Mesothelial cell of epicardium (in vitro differentiated cells): ENCODE data around the gene RPS19BP1. TPM values are rescaled to one million over a fixed set of nuclear protein-coding genes. Genes with fewer than 3 reads are reported as not detected.

Source experiments
- DNase-seq, 2 experiments: peaks; one replicate each; pipeline ENCODE4 v3.0.0; 2021; ENCODE audit warnings: low spot score in 2 of 2; ENCODE audit not compliant: unreplicated experiment in 2 of 2
- H3K27ac Mint-ChIP-seq: 2 replicates; pipeline ENCODE4 v1.8.0; 2021; ENCODE audit warnings: mixed read lengths
- H3K27me3 Mint-ChIP-seq: 2 replicates; pipeline ENCODE4 v1.8.0; 2021; ENCODE audit warnings: low read depth, mixed read lengths
- H3K36me3 Mint-ChIP-seq: 2 replicates; pipeline ENCODE4 v1.8.0; 2021; ENCODE audit warnings: mixed read lengths
- H3K4me1 Mint-ChIP-seq: 2 replicates; pipeline ENCODE4 v1.8.0; 2021; ENCODE audit warnings: mixed read lengths
- H3K4me3 Mint-ChIP-seq: 2 replicates; pipeline ENCODE4 v1.8.0; 2021; ENCODE audit warnings: mild to moderate bottlenecking, moderate library complexity, mixed read lengths
- H3K9me3 Mint-ChIP-seq: 2 replicates; pipeline ENCODE4 v1.8.0; 2021; ENCODE audit warnings: mixed read lengths
- total RNA-seq: library from RNA; stranded (reverse); gene quantifications from 3 replicates; pipeline ENCODE4 v1.2.1, GENCODE V29; 2021
- TF ChIP-seq, protein P1 (sequence below): fragments of 200-600 bp; sonication (generic); IDR thresholded peaks from one replicate; pipeline ENCODE4 v1.5.0; 2021; ENCODE audit warnings: antibody characterized with exemption; ENCODE audit not compliant: unreplicated experiment

The RPS19BP1 gene
- total RNA-seq, 1 donor from 2014 or later, result 33.0 TPM

DNA sequence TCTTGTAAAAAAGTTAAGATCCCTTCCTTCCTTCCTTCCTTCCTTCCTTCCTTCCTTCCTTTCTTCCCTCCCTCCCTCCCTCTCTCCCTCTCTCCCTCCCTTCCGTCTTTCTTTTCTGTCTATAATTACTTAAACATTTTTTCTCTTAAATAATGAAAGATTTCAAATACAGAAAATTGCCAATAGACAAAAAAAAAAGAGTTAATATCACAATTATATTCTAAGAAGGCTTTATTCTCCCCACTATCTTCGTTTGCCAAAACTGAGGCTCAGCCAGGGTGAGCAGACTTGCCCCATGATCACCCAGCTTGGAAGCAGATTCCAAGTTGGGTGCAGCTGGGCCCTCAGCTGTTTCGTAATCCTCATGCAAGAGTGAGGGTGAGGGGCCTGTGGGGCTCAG is 37.7 kb upstream of the RPS19BP1 start:
- no peak for DNase-seq
- Mint-ChIP-seq H3K4me3 (no peak overlapping the region), H3K27me3 (peaks cover 5% of the 10 kb centered on the region), H3K27ac (no peak overlapping the region), H3K36me3 (no peaks in the 10 kb centered on the region), H3K4me1 (peaks cover 2% of the 10 kb centered on the region), H3K9me3 (peaks cover 6% of the 10 kb centered on the region)
- TF ChIP-seq, protein P1, sequence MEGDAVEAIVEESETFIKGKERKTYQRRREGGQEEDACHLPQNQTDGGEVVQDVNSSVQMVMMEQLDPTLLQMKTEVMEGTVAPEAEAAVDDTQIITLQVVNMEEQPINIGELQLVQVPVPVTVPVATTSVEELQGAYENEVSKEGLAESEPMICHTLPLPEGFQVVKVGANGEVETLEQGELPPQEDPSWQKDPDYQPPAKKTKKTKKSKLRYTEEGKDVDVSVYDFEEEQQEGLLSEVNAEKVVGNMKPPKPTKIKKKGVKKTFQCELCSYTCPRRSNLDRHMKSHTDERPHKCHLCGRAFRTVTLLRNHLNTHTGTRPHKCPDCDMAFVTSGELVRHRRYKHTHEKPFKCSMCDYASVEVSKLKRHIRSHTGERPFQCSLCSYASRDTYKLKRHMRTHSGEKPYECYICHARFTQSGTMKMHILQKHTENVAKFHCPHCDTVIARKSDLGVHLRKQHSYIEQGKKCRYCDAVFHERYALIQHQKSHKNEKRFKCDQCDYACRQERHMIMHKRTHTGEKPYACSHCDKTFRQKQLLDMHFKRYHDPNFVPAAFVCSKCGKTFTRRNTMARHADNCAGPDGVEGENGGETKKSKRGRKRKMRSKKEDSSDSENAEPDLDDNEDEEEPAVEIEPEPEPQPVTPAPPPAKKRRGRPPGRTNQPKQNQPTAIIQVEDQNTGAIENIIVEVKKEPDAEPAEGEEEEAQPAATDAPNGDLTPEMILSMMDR, result no peak

DNA sequence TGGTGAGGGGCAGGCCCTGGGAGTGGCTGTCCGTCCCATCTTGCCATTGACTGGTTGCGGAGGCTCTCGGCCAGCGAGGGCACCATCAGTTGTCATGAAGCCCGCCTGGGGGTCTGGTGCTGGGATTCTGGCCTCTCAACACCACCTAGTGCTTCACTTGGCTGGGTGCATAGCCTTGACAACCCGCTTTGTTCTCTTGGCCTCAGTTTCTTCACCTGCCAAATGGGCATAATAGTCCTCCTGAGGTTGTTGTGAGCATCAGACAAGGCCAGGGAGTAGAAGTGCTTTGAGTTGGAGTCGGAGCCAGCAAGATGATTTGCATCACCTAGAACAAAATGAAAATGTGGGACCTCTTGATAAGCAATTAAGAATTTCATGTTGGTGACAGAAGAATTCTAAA is 36.5 kb upstream of the RPS19BP1 start:
- Mint-ChIP-seq H3K4me3 (no peak overlapping the region), H3K4me1 (no peaks in the 10 kb centered on the region), H3K27me3 (peaks cover 4% of the 10 kb centered on the region), H3K36me3 (no peaks in the 10 kb centered on the region), H3K9me3 (peaks cover 6% of the 10 kb centered on the region), H3K27ac (no peak overlapping the region)
- TF ChIP-seq, protein P1, result no peak
- DNase-seq, result no peak

DNA sequence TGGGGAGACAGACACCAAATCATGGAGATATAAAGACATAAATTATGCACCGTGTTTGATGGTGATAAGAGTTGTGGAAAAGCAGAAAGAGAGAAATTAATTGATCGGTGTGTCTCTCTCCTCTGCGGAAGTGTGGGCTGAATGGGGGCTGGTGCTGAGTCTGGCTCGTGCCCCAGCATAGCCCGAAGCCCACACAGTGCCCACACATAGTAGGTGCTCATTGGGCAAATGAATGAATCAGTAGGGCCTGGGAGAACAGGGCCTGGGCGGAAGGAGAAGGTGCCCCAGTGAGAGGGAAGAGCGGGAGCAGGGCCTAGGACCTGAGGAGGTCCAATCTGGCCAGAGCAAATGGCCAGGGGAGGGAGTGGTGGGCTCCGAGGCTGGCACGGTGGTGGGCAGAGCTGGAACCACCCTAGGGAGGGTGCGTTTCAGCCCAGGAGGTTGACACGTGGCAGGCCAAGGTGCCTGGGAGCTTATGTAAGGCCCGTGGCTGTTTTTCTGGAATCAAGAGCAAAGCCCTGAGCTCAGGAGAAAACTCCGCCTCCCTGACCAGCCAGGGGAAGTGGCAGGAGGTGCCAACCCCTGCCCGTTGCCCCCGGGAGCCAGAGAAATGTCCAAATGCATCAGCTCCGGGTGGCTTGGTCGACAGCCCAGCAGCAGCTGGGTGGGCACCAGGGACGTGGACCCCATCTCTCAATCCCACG is 35.9 kb upstream of the RPS19BP1 start:
- Mint-ChIP-seq H3K4me3 (no peak overlapping the region), H3K4me1 (no peaks in the 10 kb centered on the region), H3K9me3 (peaks cover 6% of the 10 kb centered on the region), H3K27ac (no peak overlapping the region), H3K27me3 (peaks cover 4% of the 10 kb centered on the region), H3K36me3 (no peaks in the 10 kb centered on the region)
- DNase-seq, result no peak
- TF ChIP-seq, protein P1, result no peak

DNA sequence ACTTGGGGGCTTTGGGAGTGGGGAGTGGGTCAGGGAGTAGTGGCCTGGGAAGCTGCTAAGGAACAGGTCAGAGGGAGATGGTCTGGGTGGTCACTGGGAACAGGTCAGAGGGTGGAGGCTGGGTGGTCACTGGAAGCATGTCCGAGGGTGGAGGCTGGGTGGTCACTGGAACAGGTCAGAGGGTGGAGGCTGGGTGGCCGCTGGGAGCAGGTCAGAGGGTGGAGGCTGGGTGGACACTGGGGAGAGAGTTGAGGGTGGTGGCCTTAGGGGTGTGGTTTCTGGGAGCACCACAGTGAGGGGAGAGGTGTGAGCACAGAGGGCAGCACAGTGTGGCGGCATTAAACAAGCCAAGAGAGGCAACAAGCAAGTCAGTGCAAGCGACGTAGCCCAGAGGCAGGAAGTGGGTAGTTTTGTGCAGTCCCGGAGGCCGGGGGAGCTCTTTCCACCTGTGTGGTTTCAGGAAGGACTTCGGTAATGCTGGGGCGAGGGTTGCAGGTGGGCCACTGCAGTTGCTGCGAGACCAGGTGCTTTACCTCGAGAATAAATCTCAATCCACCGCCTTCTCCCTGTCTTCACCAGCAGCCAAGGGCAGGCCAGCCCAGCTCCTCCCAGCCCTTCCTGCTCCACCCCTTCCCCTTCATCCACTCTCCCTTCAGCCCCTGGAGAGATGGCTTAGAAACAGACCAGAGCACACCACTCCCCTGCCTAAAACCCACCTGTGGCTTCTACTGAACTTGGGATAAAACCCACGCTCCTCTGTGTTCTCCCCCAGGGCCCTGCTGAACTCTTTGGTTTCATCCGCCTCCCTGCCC is 34.8 kb upstream of the RPS19BP1 start:
- Mint-ChIP-seq H3K4me1 (no peaks in the 10 kb centered on the region), H3K9me3 (peaks cover 6% of the 10 kb centered on the region), H3K27ac (no peak overlapping the region), H3K36me3 (no peaks in the 10 kb centered on the region), H3K27me3 (peaks cover 4% of the 10 kb centered on the region), H3K4me3 (no peak overlapping the region)
- TF ChIP-seq, protein P1, result no peak
- DNase-seq, result no peak

DNA sequence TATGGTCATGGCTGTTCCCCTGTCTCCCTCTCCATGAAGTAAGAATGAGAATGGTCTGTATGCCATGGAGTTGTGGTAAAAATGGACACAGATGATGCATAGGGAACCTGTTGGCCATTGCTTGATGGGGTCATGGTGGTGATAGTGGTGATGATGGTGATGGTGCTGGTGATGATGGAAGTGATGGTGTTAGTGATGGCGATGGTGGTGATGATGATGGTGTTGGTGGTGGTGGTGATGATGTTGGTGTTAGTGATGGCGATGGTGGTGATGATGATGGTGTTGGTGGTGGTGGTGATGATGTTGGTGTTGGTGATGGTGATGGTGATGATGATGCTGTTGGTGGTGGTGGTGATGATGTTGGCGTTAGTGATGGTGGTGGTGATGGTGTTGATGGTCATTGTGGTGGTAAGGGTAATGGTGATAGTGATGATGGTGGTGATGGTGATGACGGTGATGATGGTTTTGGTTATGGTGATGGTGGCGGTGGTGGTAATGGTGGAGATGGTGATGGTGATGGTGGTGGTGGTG is 32.9 kb upstream of the RPS19BP1 start:
- TF ChIP-seq, protein P1, result no peak
- peaks cover 6% of the 10 kb centered on the region for H3K9me3 Mint-ChIP-seq
- H3K27me3 Mint-ChIP-seq, result peaks cover 10% of the 10 kb centered on the region
- H3K4me3 Mint-ChIP-seq, result no peak overlapping the region
- H3K27ac Mint-ChIP-seq, result no peak overlapping the region
- no peak for DNase-seq
- no peaks in the 10 kb centered on the region for H3K4me1 Mint-ChIP-seq
- H3K36me3 Mint-ChIP-seq, result no peaks in the 10 kb centered on the region
